ENCODE data around the gene ATP6V1A.

DNA sequence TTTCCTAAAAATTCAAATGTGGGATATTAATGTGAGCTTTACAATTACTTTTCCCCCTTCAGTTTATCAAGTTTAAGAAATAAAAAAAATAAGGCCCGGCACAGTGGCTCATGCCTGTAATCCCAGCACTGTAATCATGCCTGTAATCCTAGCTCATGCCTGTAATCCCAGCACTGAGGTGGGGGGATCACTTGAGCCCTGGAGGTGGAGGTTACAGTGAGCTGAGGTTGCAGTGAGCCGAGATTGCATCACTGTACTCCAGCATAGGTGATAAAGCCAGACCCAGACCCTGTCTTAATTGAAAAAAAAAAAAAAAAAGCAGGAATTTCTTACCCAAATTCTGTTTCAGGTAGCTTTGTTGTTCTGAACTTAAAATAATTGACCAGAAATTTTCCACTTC is 17.9 kb downstream of the ATP6V1A start:
- TF ChIP-seq, protein P1, sequence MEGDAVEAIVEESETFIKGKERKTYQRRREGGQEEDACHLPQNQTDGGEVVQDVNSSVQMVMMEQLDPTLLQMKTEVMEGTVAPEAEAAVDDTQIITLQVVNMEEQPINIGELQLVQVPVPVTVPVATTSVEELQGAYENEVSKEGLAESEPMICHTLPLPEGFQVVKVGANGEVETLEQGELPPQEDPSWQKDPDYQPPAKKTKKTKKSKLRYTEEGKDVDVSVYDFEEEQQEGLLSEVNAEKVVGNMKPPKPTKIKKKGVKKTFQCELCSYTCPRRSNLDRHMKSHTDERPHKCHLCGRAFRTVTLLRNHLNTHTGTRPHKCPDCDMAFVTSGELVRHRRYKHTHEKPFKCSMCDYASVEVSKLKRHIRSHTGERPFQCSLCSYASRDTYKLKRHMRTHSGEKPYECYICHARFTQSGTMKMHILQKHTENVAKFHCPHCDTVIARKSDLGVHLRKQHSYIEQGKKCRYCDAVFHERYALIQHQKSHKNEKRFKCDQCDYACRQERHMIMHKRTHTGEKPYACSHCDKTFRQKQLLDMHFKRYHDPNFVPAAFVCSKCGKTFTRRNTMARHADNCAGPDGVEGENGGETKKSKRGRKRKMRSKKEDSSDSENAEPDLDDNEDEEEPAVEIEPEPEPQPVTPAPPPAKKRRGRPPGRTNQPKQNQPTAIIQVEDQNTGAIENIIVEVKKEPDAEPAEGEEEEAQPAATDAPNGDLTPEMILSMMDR (IDR thresholded peaks at IDR 0.05; ENCODE audit: low read depth, low read length): no peak
- TF ChIP-seq POLR2A (IDR thresholded peaks at IDR 0.05; ENCODE audit: extremely low read depth, insufficient read length): no peak
- TF ChIP-seq, protein P2, sequence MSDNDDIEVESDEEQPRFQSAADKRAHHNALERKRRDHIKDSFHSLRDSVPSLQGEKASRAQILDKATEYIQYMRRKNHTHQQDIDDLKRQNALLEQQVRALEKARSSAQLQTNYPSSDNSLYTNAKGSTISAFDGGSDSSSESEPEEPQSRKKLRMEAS (IDR thresholded peaks at IDR 0.05; ENCODE audit: low read depth, low read length): no peak

All from NB4 (cell line).